Lower leg skin (tissue), 4 donors: ENCODE results near the gene CBX3. TPM values are rescaled to one million over a fixed set of nuclear protein-coding genes. Genes with fewer than 3 reads are reported as not detected.
"Not testable (repeated sequence)": the region's sequence is repeated elsewhere in the genome, so short reads cannot be mapped to it uniquely, and the experiment has no call there.

Experiments
- DNase-seq, 2 donors: peaks; one replicate each; pipeline ENCODE4 v3.0.0-alpha.2; 2019; ENCODE audit warnings: low spot score in 2 of 2
- H3K4me3 ChIP-seq: fragments of 200-600 bp; sonication (generic); 2 replicates; pipeline ENCODE4 v1.5.1; 2017; ENCODE audit warnings: mild to moderate bottlenecking, low read depth; ENCODE audit not compliant: poor library complexity, severe bottlenecking
- POLR2A ChIP-seq, 2 donors: fragments of 450-650 bp; IDR thresholded peaks; one replicate each; pipeline ENCODE4 v1.6.1; 2016 to 2017; ENCODE audit warnings: antibody characterized with exemption in 2 of 2, mild to moderate bottlenecking in 1 of 2, moderate library complexity in 1 of 2
- WGBS, 2 donors: methylation state at CpG; one replicate each; pipeline ENCODE4 v1.1.5; 2018; 5-methylcytosine and 5-hydroxymethylcytosine counted together
- intact Hi-C: fragments of 100-400 bp; cut with DNase I; formaldehyde crosslinking; loops from one replicate; pipeline ENCODE4 v1.15.0; 2023; ENCODE audit warnings: low total_unique reads
- total RNA-seq, 4 donors: library from RNA; depleted of rRNA; stranded (reverse); fragments of >200 nt; gene quantifications; one replicate each; pipeline ENCODE4 v1.1.0, GENCODE V29; 2016
- TF ChIP-seq, protein P1 (sequence below), 3 donors: fragments of 450-650 bp; IDR thresholded peaks; one replicate each; pipeline ENCODE4 v1.5.1; 2016; ENCODE audit warnings: antibody characterized with exemption in 3 of 3, mild to moderate bottlenecking in 3 of 3, moderate library complexity in 2 of 3

CBX3 gene
- total RNA-seq, 4 donors from 2014 or later: 43.1 to 60.5 (median 51.9) TPM

DNA sequence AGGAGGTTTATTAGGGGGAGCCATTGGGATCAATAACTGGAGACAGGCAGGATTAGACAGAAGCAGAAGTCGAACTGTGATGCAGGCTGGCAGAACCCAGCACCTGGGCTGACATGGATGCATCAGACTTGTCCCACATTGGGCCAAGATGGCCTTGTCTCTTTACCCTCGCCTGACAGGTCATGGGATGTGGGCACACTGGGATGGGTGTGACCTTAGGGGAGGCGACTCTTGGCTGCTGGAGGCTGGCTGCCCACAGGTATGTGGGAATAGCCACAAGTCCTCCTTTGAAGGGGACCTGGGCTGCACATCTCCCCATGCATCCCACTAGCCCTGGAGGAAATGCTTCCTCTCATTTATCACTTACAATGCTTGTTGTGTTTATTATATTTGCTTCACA lies 32.3 kb upstream of the CBX3 start:
- WGBS, 2 donors: 63 to 90% methylated on average over 3 of the region's 3 CpGs
- intact Hi-C loops: no loop called here
- TF ChIP-seq, protein P1, sequence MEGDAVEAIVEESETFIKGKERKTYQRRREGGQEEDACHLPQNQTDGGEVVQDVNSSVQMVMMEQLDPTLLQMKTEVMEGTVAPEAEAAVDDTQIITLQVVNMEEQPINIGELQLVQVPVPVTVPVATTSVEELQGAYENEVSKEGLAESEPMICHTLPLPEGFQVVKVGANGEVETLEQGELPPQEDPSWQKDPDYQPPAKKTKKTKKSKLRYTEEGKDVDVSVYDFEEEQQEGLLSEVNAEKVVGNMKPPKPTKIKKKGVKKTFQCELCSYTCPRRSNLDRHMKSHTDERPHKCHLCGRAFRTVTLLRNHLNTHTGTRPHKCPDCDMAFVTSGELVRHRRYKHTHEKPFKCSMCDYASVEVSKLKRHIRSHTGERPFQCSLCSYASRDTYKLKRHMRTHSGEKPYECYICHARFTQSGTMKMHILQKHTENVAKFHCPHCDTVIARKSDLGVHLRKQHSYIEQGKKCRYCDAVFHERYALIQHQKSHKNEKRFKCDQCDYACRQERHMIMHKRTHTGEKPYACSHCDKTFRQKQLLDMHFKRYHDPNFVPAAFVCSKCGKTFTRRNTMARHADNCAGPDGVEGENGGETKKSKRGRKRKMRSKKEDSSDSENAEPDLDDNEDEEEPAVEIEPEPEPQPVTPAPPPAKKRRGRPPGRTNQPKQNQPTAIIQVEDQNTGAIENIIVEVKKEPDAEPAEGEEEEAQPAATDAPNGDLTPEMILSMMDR (IDR thresholded peaks at IDR 0.05): no peak
- no peak for TF ChIP-seq POLR2A (IDR thresholded peaks at IDR 0.05)
- H3K4me3 ChIP-seq: no peak overlapping the region
- DNase-seq: peak in 1 of 2 donors; percentile 63

DNA sequence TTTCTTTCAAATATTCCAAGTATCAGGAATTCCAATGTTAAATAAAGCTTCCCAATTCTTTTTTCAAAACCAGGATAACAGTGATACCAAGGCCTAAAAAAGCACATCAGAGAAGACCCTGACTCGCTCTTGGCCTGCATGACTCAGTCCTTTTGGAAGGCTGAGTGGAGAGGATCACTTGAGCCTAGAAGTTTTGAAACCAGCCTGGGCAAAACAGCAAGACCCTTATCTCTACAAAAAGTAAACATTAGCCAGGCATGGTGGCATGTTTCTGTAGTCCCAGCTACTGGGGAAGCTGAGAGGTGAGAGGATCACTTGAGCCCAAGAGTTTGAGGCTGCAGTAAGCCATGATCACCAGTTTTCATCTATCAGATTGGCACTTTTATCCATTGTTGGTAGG lies 30.9 kb upstream of the CBX3 start:
- 91 to 96% methylated on average over 1 of the region's 1 CpG for WGBS, 2 donors
- TF ChIP-seq, protein P1 (IDR thresholded peaks at IDR 0.05): no peak
- no peak for TF ChIP-seq POLR2A (IDR thresholded peaks at IDR 0.05)
- intact Hi-C loops: no loop called here
- H3K4me3 ChIP-seq: no peak overlapping the region
- DNase-seq: no peak

DNA sequence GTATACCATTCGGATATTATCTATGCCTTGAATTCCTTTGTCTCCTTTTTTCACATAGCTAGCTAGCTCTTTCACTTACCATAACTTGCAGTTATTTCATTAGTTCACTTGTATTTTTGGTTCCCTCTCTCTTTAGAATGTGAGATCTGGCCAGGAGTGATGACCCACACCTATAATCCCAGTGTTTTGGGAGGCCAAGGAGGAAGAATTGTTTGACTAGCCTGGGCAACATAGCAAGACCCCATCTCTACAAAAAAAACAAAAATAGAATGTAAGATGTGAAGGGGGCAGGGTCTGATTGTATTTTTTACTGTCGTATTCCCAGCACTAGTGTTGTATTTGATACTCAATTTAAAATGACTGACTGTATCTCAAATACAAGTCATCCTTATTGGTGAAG lies 29.9 kb upstream of the CBX3 start:
- no peak for DNase-seq
- WGBS, 2 donors: 99% methylated on average over 2 of the region's 2 CpGs
- no peak overlapping the region for H3K4me3 ChIP-seq
- intact Hi-C loops: no loop called here
- TF ChIP-seq POLR2A (IDR thresholded peaks at IDR 0.05): no peak
- TF ChIP-seq, protein P1 (IDR thresholded peaks at IDR 0.05): no peak

DNA sequence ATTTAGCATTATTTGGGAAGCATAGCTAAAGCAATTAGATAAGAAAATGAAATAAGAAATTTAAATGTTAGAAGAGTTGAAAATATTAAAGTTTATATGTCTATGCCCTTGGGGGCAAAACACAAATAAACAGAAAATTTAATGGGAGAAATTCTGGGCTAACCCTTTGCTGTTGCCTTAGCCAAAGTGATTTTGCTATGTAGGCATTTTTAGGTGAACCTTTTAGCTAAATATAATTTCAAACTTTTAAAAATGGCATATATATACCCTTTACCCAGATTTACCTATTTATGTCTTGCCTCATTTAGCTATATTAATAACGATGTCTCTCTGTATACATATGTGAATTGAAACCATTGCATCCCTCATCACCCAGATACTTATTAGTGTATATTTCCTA lies 29.5 kb upstream of the CBX3 start:
- intact Hi-C loops: no loop called here
- no peak for TF ChIP-seq POLR2A (IDR thresholded peaks at IDR 0.05)
- TF ChIP-seq, protein P1 (IDR thresholded peaks at IDR 0.05): no peak
- H3K4me3 ChIP-seq: no peak overlapping the region
- DNase-seq: no peak
- WGBS, 2 donors: 95 to 98% methylated on average over 1 of the region's 1 CpG

DNA sequence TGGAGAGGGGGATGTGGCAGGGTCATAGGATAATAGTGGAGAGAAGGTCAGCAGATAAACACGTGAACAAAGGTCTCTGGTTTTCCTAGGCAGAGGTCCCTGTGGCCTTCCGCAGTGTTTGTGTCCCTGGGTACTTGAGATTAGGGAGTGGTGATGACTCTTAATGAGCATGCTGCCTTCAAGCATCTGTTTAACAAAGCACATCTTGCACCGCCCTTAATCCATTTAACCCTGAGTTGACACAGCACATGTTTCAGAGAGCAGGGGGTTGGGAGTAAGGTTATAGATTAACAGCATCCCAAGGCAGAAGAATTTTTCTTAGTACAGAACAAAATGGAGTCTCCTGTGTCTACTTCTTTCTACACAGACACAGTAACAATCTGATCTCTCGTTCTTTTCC lies 25.6 kb upstream of the CBX3 start:
- WGBS, 2 donors: 65 to 97% methylated on average over 2 to 3 of the region's 4 CpGs
- DNase-seq, intact Hi-C loops, H3K4me3 ChIP-seq: not testable (repeated sequence)

DNA sequence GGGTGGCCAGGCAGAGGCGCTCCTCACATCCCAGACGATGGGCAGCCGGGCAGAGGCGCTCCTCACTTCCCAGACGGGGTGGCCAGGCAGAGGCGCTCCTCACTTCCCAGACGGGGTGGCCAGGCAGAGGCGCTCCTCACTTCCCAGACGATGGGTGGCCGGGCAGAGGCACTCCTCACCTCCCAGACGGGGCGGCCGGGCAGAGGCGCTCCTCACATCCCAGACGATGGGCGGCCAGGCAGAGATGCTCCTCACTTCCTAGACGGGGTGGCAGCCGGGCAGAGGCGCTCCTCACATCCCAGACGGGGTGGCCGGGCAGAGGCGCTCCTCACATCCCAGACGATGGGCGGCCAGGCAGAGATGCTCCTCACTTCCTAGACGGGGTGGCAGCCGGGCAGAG lies 24.8 kb upstream of the CBX3 start:
- 100% methylated on average over 1 of the region's 26 CpGs; no CpG with 5 or more reads in 1 of the 2 donors for WGBS, 2 donors

DNA sequence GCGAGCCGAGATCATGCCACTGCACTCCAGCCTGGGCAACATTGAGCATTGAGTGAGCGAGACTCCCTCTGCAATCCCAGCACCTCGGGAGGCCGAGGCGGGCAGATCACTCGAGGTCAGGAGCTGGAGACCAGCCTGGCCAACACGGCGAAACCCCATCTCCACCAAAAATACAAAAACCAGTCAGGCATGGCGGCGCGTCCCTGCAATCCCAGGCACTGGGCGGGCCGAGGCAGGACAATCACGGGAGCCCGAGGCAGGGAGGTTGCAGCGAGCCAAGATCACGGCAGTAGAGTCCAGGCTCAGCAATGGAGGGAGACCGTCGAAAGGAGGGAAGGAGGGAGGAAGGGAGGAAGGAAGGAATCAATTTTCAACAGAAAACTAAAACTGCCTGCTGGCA lies 24.3 kb upstream of the CBX3 start:
- DNase-seq, H3K4me3 ChIP-seq, intact Hi-C loops: not testable (repeated sequence)
- WGBS, 2 donors: 87 to 88% methylated on average over 20 of the region's 20 CpGs

More for the DNA sequence above, 24.8 kb upstream of the CBX3 start:
- intact Hi-C loops, DNase-seq, H3K4me3 ChIP-seq: not testable (repeated sequence)
